Urothelium cell line (cell line): ENCODE data around the gene UCP3.
"Not testable (repeated sequence)": the region's sequence is repeated elsewhere in the genome, so short reads cannot be mapped to it uniquely, and the experiment has no call there.

Experiments used
- DNase-seq: peaks from one replicate; pipeline ENCODE4 v3.0.0; 2011; ENCODE audit warnings: low spot score, mixed read lengths
- FAIRE-seq: peaks from 2 replicates; lab custom pipeline; 2011; peaks lifted over from hg19 to GRCh38; lab: Jason Lieb, UNC

The UCP3 gene

GRCh38 chr11:74001822-74002286 lies 7.0 kb downstream of the UCP3 start:
- FAIRE-seq, result no peak
- DNase-seq, result no peak

- no peak for DNase-seq
- no peak for FAIRE-seq
These were observed 8.4 kb downstream of the UCP3 start for GRCh38 chr11:74000307-74001133.

GRCh38 chr11:73999581-74000306 lies 9.1 kb downstream of the UCP3 start:
- DNase-seq (no peak), FAIRE-seq (no peak)

- no peak for FAIRE-seq
These were observed 9.9 kb downstream of the UCP3 start for GRCh38 chr11:73998846-73999575.

GRCh38 chr11:73997120-73997770 lies 11.6 kb downstream of the UCP3 start:
- DNase-seq (no peak), FAIRE-seq (no peak)

More at GRCh38 chr11:73998846-73999575, 9.9 kb downstream of the UCP3 start:
- no peak for DNase-seq

GRCh38 chr11:73996161-73996747 lies 12.6 kb downstream of the UCP3 start:
- FAIRE-seq, result no peak

GRCh38 chr11:73995731-73996130 lies 13.2 kb downstream of the UCP3 start:
- no peak for DNase-seq
- no peak for FAIRE-seq

More at GRCh38 chr11:73996161-73996747, 12.6 kb downstream of the UCP3 start:
- DNase-seq, result no peak

GRCh38 chr11:73995247-73995646 lies 13.6 kb downstream of the UCP3 start:
- DNase-seq (no peak), FAIRE-seq (no peak)

GRCh38 chr11:73991471-73992006 lies 17.3 kb downstream of the UCP3 start:
- no peak for FAIRE-seq
- no peak for DNase-seq

- DNase-seq (no peak), FAIRE-seq (no peak)
These were observed 18.2 kb downstream of the UCP3 start for GRCh38 chr11:73990730-73991129.

- DNase-seq (no peak), FAIRE-seq (no peak)
These were observed 19.7 kb downstream of the UCP3 start for GRCh38 chr11:73989156-73989555.

GRCh38 chr11:73988227-73988626 lies 20.7 kb downstream of the UCP3 start:
- FAIRE-seq, result no peak
- DNase-seq, result no peak

GRCh38 chr11:73985661-73986060 lies 23.2 kb downstream of the UCP3 start:
- FAIRE-seq, DNase-seq: not testable (repeated sequence)

- DNase-seq (no peak), FAIRE-seq (no peak)
These were observed 24.9 kb downstream of the UCP3 start for GRCh38 chr11:73983741-73984538.

GRCh38 chr11:73982990-73983740 lies 25.7 kb downstream of the UCP3 start:
- FAIRE-seq (peak; percentile 63), DNase-seq (peak; percentile 99)

GRCh38 chr11:73982595-73982989 lies 26.3 kb downstream of the UCP3 start, which contains the start of gene UCP2:
UCP2 (minus strand) TSS chr11:73982843; CDS start chr11:73978378, 4,465 bp downstream.
- no peak for FAIRE-seq
- peak; percentile 94 for DNase-seq

- FAIRE-seq (no peak), DNase-seq (no peak)
These were observed 27.7 kb downstream of the UCP3 start for GRCh38 chr11:73981051-73981805.
